Measurements from ENCODE around the gene PSD2.

GRCh38 chr5:139854953-139855352, 59.3 kb downstream of the PSD2 start:
- TF ChIP-seq POLR2AphosphoS5 (IDR thresholded peaks at IDR 0.05) (no peak), CTCF (IDR thresholded peaks at IDR 0.05) (no peak), POLR2A (IDR thresholded peaks at IDR 0.05) (no peak), EP300 (IDR thresholded peaks at IDR 0.05; ENCODE audit: low read depth) (no peak)

Data from transverse colon (tissue), 4 donors.